Neuronal stem cell (in vitro differentiated cells): ENCODE results near the gene FHIT.

Source experiments
- DNase-seq: peaks from one replicate; pipeline ENCODE4 v3.0.0-alpha.2; 2013; ENCODE audit warnings: low spot score
- H2AFZ ChIP-seq: one replicate; pipeline ENCODE4 v1.6.1; 2013; ENCODE audit warnings: mild to moderate bottlenecking, low read length, inconsistent platforms
- H2AK5ac ChIP-seq: 2 replicates; pipeline ENCODE4 v1.6.1; 2013; ENCODE audit warnings: low read depth, mild to moderate bottlenecking, inconsistent platforms, low read length, moderate library complexity, mixed read lengths
- H2BK120ac ChIP-seq: 2 replicates; pipeline ENCODE4 v1.6.1; 2013; ENCODE audit warnings: low read depth, mild to moderate bottlenecking, inconsistent platforms, low read length, moderate library complexity, mixed read lengths
- H2BK12ac ChIP-seq: one replicate; pipeline ENCODE4 v1.6.1; 2013; ENCODE audit warnings: low read length, inconsistent platforms
- H2BK15ac ChIP-seq: 2 replicates; pipeline ENCODE4 v1.6.1; 2013; ENCODE audit warnings: mild to moderate bottlenecking, low read length, inconsistent platforms, mixed read lengths
- H2BK5ac ChIP-seq: one replicate; pipeline ENCODE4 v1.6.1; 2013; ENCODE audit warnings: inconsistent platforms, mild to moderate bottlenecking, low read length, moderate library complexity
- H3K14ac ChIP-seq: one replicate; pipeline ENCODE4 v1.6.1; 2013; ENCODE audit warnings: low read length, inconsistent platforms
- H3K18ac ChIP-seq: 2 replicates; pipeline ENCODE4 v1.6.1; 2013; ENCODE audit warnings: low read length, inconsistent platforms
- H3K23ac ChIP-seq: 2 replicates; pipeline ENCODE4 v1.6.1; 2013; ENCODE audit warnings: low read depth, mild to moderate bottlenecking, mixed read lengths, low read length, inconsistent platforms; ENCODE audit not compliant: poor library complexity
- H3K27ac ChIP-seq: replicated peaks from 3 replicates; pipeline ENCODE4 v1.5.1; 2013; ENCODE audit warnings: low read length, inconsistent platforms
- H3K27me3 ChIP-seq, 3 experiments: 2 replicates each; pipeline ENCODE4 v1.6.1; 2013; ENCODE audit warnings: low read length in 3 of 3, mild to moderate bottlenecking in 2 of 3, inconsistent platforms in 1 of 3, low read depth in 1 of 3, mixed read lengths in 1 of 3, moderate library complexity in 1 of 3; ENCODE audit not compliant: control insufficient read depth in 3 of 3, insufficient read depth in 3 of 3
- H3K36me3 ChIP-seq, 2 donors: replicated peaks in 1 of 2; 2 replicates each; pipeline ENCODE4 v1.6.1; 2013; ENCODE audit warnings: low read length in 2 of 2; ENCODE audit not compliant: control insufficient read depth in 2 of 2, insufficient read depth in 2 of 2
- H3K4ac ChIP-seq: 2 replicates; pipeline ENCODE4 v1.6.1; 2013; ENCODE audit warnings: inconsistent platforms, mild to moderate bottlenecking, low read length, moderate library complexity
- H3K4me1 ChIP-seq, 2 donors: 1 replicate in 1 of 2; 2 replicates in 1 of 2; pipeline ENCODE4 v1.6.1; 2013; ENCODE audit warnings: low read length in 2 of 2, low read depth in 1 of 2; ENCODE audit not compliant: control insufficient read depth in 2 of 2, insufficient read depth in 1 of 2
- H3K4me2 ChIP-seq: one replicate; pipeline ENCODE4 v1.6.1; 2013; ENCODE audit warnings: mild to moderate bottlenecking, low read length, inconsistent platforms; ENCODE audit not compliant: insufficient read depth, poor library complexity, severe bottlenecking
- H3K4me3 ChIP-seq, 2 donors: 2 replicates each; pipeline ENCODE4 v1.5.1; 2013; ENCODE audit warnings: low read length in 2 of 2, mild to moderate bottlenecking in 2 of 2, inconsistent platforms in 1 of 2, moderate library complexity in 1 of 2
- H3K79me1 ChIP-seq: one replicate; pipeline ENCODE4 v1.6.1; 2013; ENCODE audit warnings: low read depth, mild to moderate bottlenecking, inconsistent platforms, low read length, moderate library complexity
- H3K9ac ChIP-seq: one replicate; pipeline ENCODE4 v1.6.1; 2013; ENCODE audit warnings: mild to moderate bottlenecking, low read depth, low read length, inconsistent platforms; ENCODE audit not compliant: poor library complexity
- H3K9me3 ChIP-seq, 2 donors: replicated peaks in 1 of 2; 2 replicates each; pipeline versions ENCODE3 to v1.6.1; 2013; ENCODE audit warnings: low read length in 2 of 2, mild to moderate bottlenecking in 2 of 2, inconsistent platforms in 1 of 2, low read depth in 1 of 2, mixed read lengths in 1 of 2, moderate library complexity in 1 of 2; ENCODE audit not compliant: control insufficient read depth in 2 of 2, insufficient read depth in 1 of 2
- H4K8ac ChIP-seq: one replicate; pipeline ENCODE4 v1.6.1; 2013; ENCODE audit warnings: low read depth, mild to moderate bottlenecking, inconsistent platforms, low read length, moderate library complexity
- H4K91ac ChIP-seq: one replicate; pipeline ENCODE4 v1.6.1; 2013; ENCODE audit warnings: low read length, low read depth, mild to moderate bottlenecking, inconsistent platforms; ENCODE audit not compliant: poor library complexity
- WGBS, 2 donors: extraction: QIAGEN DNeasy Blood & Tissue Kit; methylation state at CpG; one replicate each; pipeline ENCODE4 v1.1.7; 2013; ENCODE audit warnings: missing lambda C conversion rate in 2 of 2, mixed read lengths in 1 of 2; ENCODE audit not compliant: insufficient read length in 2 of 2, insufficient replicate concordance in 1 of 2; ENCODE audit errors: extremely low coverage in 2 of 2; 5-methylcytosine and 5-hydroxymethylcytosine counted together

FHIT gene

GRCh38 chr3:60313951-60314461, 937.2 kb downstream of the FHIT start:
- Histone ChIP-seq H2BK120ac (no peak overlapping the region), H2AFZ (no peak overlapping the region), H2AK5ac (no peak overlapping the region), H3K4me3 (no peak overlapping the region), H3K18ac (no peak overlapping the region), H3K4ac (no peak overlapping the region), H3K4me1 (no peaks in the 10 kb centered on the region), H4K91ac (no peak overlapping the region), H4K8ac (no peak overlapping the region), H3K9me3 (no peaks in the 10 kb centered on the region), H3K23ac (no peak overlapping the region), H3K27ac (no peak overlapping the region), H2BK12ac (no peak overlapping the region), H3K79me1 (no peaks in the 10 kb centered on the region), H3K4me2 (no peak overlapping the region), H2BK5ac (no peak overlapping the region), H2BK15ac (no peak overlapping the region), H3K14ac (no peak overlapping the region), H3K27me3 (no peaks in the 10 kb centered on the region), H3K36me3 (no peaks in the 10 kb centered on the region), H3K9ac (no peak overlapping the region)
- DNase-seq = no peak
- WGBS, 2 donors = no CpG with 5 or more reads among the region's 6 CpGs

DNA sequence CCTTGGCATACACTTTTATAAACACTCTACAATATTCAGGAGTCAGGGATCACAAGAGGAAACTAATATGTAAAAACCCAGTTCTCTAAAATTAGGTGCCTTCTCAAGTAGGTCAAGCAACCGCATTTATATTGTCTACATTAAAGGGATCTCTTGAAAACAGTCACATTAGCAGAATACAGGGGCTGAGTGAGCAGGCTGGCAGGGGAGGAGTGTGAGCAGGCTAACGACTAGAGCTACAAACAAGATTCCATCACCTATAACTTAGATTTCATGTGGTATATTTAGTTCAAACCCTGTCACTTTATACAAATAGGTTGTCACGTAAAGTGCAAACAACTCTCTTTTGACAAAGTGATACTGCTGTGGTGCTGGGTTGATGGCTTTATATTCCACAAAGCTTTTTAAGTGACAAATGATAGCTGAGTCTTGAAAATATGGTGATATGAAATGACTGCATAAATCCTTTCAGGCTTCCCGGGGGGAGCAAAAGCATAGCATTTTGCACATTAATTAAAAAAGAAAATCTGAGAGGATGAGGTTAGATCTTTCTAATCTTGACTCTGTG, 937.9 kb downstream of the FHIT start:
- Histone ChIP-seq H3K23ac (no peak overlapping the region), H3K27ac (no peak overlapping the region), H2BK5ac (no peak overlapping the region), H3K27me3 (no peaks in the 10 kb centered on the region), H3K4me1 (no peaks in the 10 kb centered on the region), H4K8ac (no peak overlapping the region), H3K18ac (no peak overlapping the region), H3K4me2 (no peak overlapping the region), H3K9ac (no peak overlapping the region), H3K4me3 (no peak overlapping the region), H4K91ac (no peak overlapping the region), H2BK12ac (no peak overlapping the region), H2BK120ac (no peak overlapping the region), H3K36me3 (no peaks in the 10 kb centered on the region), H2AFZ (no peak overlapping the region), H3K9me3 (no peaks in the 10 kb centered on the region), H3K4ac (no peak overlapping the region), H2AK5ac (no peak overlapping the region), H2BK15ac (no peak overlapping the region), H3K14ac (no peak overlapping the region), H3K79me1 (no peaks in the 10 kb centered on the region)
- no peak for DNase-seq
- no CpG with 5 or more reads among the region's 4 CpGs for WGBS, 2 donors

GRCh38 chr3:60309539-60310268, 941.5 kb downstream of the FHIT start:
- Histone ChIP-seq H2BK12ac (no peak overlapping the region), H3K79me1 (no peaks in the 10 kb centered on the region), H3K14ac (no peak overlapping the region), H3K27me3 (no peaks in the 10 kb centered on the region), H2BK5ac (no peak overlapping the region), H2BK15ac (no peak overlapping the region), H3K4ac (no peak overlapping the region), H3K36me3 (no peaks in the 10 kb centered on the region), H2AFZ (no peak overlapping the region), H2BK120ac (no peak overlapping the region), H4K91ac (no peak overlapping the region), H3K4me3 (no peak overlapping the region), H4K8ac (no peak overlapping the region), H3K4me1 (no peaks in the 10 kb centered on the region), H3K27ac (no peak overlapping the region), H2AK5ac (no peak overlapping the region), H3K23ac (no peak overlapping the region), H3K18ac (no peak overlapping the region), H3K4me2 (no peak overlapping the region), H3K9ac (no peak overlapping the region), H3K9me3 (no peaks in the 10 kb centered on the region)
- whole genome bisulfite sequencing, 2 donors = 100% methylated on average over 2 of the region's 6 CpGs; no CpG with 5 or more reads in 1 of the 2 donors
- no peak for DNase-seq

DNA sequence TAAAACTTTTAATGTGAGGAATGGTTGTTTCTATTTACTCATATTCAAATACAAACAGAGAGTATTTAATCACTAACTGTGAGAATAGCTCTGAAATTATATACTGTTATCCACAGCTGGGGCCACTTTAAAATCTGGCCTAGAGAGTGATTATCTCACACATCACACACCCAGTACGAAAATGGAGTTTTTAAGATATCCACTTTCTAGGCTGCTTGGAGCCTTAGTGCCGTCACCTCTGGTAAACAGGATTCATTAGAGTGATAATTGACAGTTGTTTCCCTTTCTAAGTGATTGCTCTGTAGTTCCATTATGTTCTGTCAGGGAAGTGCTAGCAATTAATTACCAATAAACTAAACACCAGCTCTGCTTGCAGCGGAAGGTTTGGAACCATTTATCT, 942.4 kb downstream of the FHIT start:
- Histone ChIP-seq H2BK15ac (no peak overlapping the region), H3K9me3 (no peaks in the 10 kb centered on the region), H3K79me1 (no peaks in the 10 kb centered on the region), H4K8ac (no peak overlapping the region), H4K91ac (no peak overlapping the region), H3K14ac (no peak overlapping the region), H3K4me2 (no peak overlapping the region), H3K4me1 (no peaks in the 10 kb centered on the region), H3K27ac (no peak overlapping the region), H2BK5ac (no peak overlapping the region), H2AFZ (no peak overlapping the region), H3K4ac (no peak overlapping the region), H3K36me3 (no peaks in the 10 kb centered on the region), H3K9ac (no peak overlapping the region), H3K18ac (no peak overlapping the region), H2BK120ac (no peak overlapping the region), H3K4me3 (no peak overlapping the region), H3K27me3 (no peaks in the 10 kb centered on the region), H2BK12ac (no peak overlapping the region), H2AK5ac (no peak overlapping the region), H3K23ac (no peak overlapping the region)
- no CpG with 5 or more reads among the region's 3 CpGs for WGBS, 2 donors
- DNase-seq = no peak
